ENCODE measurements around the gene FAM43A. TPM values are rescaled to one million over a fixed set of nuclear protein-coding genes. Genes with fewer than 3 reads are reported as not detected.

Gene FAM43A
- total and polyA plus RNA-seq, 10 of the 15 experiments (the other 5 are each of a cell fraction or from before 2014, with no cell fraction given), result 0.27 to 5.0 (median 1.1) TPM

DNA sequence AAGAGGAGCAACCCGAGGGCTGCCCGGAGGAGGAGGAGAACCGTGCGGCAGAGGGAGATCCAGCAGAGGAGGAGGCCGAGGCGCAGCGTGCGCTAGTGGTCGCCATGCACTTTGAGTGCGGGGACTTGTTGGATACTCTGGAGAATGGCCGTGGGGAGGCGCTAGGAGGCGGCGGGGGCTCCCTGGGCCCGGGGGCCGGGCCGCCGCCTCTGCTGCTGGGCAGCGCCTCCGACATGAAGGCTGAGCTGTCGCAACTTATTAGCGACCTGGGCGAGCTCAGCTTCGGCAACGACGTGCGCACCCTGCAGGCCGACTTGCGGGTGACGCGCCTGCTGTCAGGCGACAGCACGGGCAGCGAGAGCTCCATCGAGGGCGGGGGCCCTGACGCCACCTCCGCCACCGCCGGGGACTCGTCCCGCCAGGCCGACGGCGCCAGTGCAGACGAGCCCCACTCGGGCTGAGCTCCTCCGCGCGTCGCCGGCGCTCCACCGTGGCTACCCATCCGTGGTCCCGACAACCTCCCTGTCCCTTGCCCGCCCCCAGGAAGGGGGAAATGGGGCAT is 2.0 kb downstream of the FAM43A start:
- no peak for FAIRE-seq
- H2AFZ ChIP-seq (ENCODE audit: control insufficient read depth, low read depth, low read length), result peak overlapping the region; percentile 75
- intact Hi-C loops (cut with micrococcal nuclease; ENCODE audit: unreplicated experiment) (loop anchor here (5.0 kb wide), 1 partner anchor 180 kb away; no protein-coding TSS in a partner anchor), in situ Hi-C loops (cut with MboI) (loop anchor here (10.0 kb wide), 1 partner anchor 437 kb away; no protein-coding TSS in a partner anchor)
- H3K9ac ChIP-seq (ENCODE audit: control insufficient read depth, insufficient read depth, low read length), result peak overlapping the region; percentile 79
- H3K4me1 ChIP-seq (ENCODE audit: control insufficient read depth, insufficient read depth, low read length), result peaks cover 67% of the 10 kb centered on the region
- no peaks in the 10 kb centered on the region for H3K36me3 ChIP-seq (ENCODE audit: control insufficient read depth in 2 of 2, insufficient read depth in 2 of 2, low read length in 1 of 2)
- no peak for DNase-seq (ENCODE audit: low read depth, low spot score)
- no peaks in the 10 kb centered on the region; the same call in 1 of the 2 replicates for H3K79me2 ChIP-seq (ENCODE audit: control insufficient read depth, insufficient read depth, low read length)
- H4K20me1 ChIP-seq (ENCODE audit: control insufficient read depth, insufficient read depth), result no peaks in the 10 kb centered on the region
- H3K9me3 ChIP-seq (replicated peaks; ENCODE audit: control insufficient read depth, insufficient read depth, low read length), result no peaks in the 10 kb centered on the region
- 1% methylated on average over 56 of the region's 57 CpGs for WGBS (ENCODE audit: insufficient coverage, insufficient replicate concordance, low lambda C conversion rate, missing lambda C conversion rate)
- peak overlapping the region; percentile 72 for H3K27ac ChIP-seq (ENCODE audit: control insufficient read depth, insufficient read depth)
- TF ChIP-seq CREM (IDR thresholded peaks at IDR 0.05; ENCODE audit: low read depth) (peak; percentile 2; the same call in 1 of the 2 replicates), CREB1 (IDR thresholded peaks at IDR 0.05; ENCODE audit: low read depth) (peak; percentile 49; the same call in 1 of the 2 replicates), CEBPB (IDR thresholded peaks at IDR 0.05; ENCODE audit: borderline replicate concordance in 1 of 2, low read depth in 2 of 2, low read length in 2 of 2) (no peak), ZBED1 (IDR thresholded peaks at IDR 0.05; ENCODE audit: borderline replicate concordance) (peak; percentile 77; the same call in 1 of the 2 replicates), PAX5 (IDR thresholded peaks at IDR 0.05; ENCODE audit: borderline replicate concordance, low read depth, low read length) (0 out of 2 replicates have a peak, but pooled peaks have one; percentile 9), IKZF1 (conservative IDR thresholded peaks at IDR 0.05) (peak; percentile 61; the same call in 1 of the 2 replicates), BHLHE40 (IDR thresholded peaks at IDR 0.05; ENCODE audit: borderline replicate concordance in 1 of 2, low read depth in 2 of 2, low read length in 1 of 2) (peak; percentile 30 to 81; a peak in 3 of 4 replicates), NRF1 (conservative IDR thresholded peaks at IDR 0.05; ENCODE audit: low read depth, low read length) (no peak), BACH1 (IDR thresholded peaks at IDR 0.05; ENCODE audit: borderline replicate concordance) (peak; percentile 80), ETV6 (conservative IDR thresholded peaks at IDR 0.05 in 1 of 2, IDR thresholded peaks at IDR 0.05 in 1 of 2; ENCODE audit: borderline replicate concordance in 1 of 2, low read depth in 1 of 2) (peak in 1 of 2 experiments; percentile 12; a peak in 2 of 4 replicates), DPF2 (IDR thresholded peaks at IDR 0.05) (peak; percentile 39; the same call in 1 of the 2 replicates), POLR2A (IDR thresholded peaks at IDR 0.05; ENCODE audit: low read depth, low read length) (peak; percentile 87), EED (IDR thresholded peaks at IDR 0.05; ENCODE audit: low read depth) (no peak), RAD21 (IDR thresholded peaks at IDR 0.05; ENCODE audit: insufficient read depth, low read depth, low read length) (peak; percentile 32)
- TF ChIP-seq, protein P1, sequence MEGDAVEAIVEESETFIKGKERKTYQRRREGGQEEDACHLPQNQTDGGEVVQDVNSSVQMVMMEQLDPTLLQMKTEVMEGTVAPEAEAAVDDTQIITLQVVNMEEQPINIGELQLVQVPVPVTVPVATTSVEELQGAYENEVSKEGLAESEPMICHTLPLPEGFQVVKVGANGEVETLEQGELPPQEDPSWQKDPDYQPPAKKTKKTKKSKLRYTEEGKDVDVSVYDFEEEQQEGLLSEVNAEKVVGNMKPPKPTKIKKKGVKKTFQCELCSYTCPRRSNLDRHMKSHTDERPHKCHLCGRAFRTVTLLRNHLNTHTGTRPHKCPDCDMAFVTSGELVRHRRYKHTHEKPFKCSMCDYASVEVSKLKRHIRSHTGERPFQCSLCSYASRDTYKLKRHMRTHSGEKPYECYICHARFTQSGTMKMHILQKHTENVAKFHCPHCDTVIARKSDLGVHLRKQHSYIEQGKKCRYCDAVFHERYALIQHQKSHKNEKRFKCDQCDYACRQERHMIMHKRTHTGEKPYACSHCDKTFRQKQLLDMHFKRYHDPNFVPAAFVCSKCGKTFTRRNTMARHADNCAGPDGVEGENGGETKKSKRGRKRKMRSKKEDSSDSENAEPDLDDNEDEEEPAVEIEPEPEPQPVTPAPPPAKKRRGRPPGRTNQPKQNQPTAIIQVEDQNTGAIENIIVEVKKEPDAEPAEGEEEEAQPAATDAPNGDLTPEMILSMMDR (IDR thresholded peaks at IDR 0.05 in 2 of 3, conservative IDR thresholded peaks at IDR 0.05 in 1 of 3; ENCODE audit: control insufficient read depth in 2 of 3, extremely low read depth in 1 of 3, insufficient read depth in 1 of 3, low read depth in 3 of 3, low read length in 3 of 3), result peak; percentile 39 to 49 (median 44); a peak in 5 of 6 replicates
- TF ChIP-seq, protein P2, sequence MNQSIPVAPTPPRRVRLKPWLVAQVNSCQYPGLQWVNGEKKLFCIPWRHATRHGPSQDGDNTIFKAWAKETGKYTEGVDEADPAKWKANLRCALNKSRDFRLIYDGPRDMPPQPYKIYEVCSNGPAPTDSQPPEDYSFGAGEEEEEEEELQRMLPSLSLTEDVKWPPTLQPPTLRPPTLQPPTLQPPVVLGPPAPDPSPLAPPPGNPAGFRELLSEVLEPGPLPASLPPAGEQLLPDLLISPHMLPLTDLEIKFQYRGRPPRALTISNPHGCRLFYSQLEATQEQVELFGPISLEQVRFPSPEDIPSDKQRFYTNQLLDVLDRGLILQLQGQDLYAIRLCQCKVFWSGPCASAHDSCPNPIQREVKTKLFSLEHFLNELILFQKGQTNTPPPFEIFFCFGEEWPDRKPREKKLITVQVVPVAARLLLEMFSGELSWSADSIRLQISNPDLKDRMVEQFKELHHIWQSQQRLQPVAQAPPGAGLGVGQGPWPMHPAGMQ (IDR thresholded peaks at IDR 0.05; ENCODE audit: borderline replicate concordance), result no peak
- peak overlapping the region; percentile 73 for H3K4me3 ChIP-seq
- H3K4me2 ChIP-seq (ENCODE audit: control insufficient read depth, insufficient read depth), result peak overlapping the region; percentile 95
- ChIA-PET CTCF (interaction anchor here (1.0 to 4.8 kb wide), 5 partner anchors 12 to 583 kb away, joined by 3 to 29 read pairs (median 5); partner anchors contain the start of genes LSG1 and XXYLT1), SMC1A (ENCODE audit: uncharacterized antibody, unreplicated experiment) (interaction anchor here (0.8 to 1.5 kb wide), 3 partner anchors 12 to 462 kb away, joined by 3 to 4 read pairs (median 3); partner anchors contain the start of gene LSG1), RAD21 (ENCODE audit: unreplicated experiment) (interaction anchor here (1.0 to 2.5 kb wide), 5 partner anchors 12 to 584 kb away, joined by 3 to 9 read pairs (median 3); partner anchors contain the start of genes LSG1 and XXYLT1), POLR2A (interaction anchor here (1.0 kb wide), 2 partner anchors 11 to 575 kb away, joined by 3 to 4 read pairs; no protein-coding TSS in a partner anchor)
- H3K27me3 ChIP-seq (replicated peaks in 1 of 2; ENCODE audit: control insufficient read depth in 2 of 2, insufficient read depth in 2 of 2, low read length in 1 of 2), result peaks cover 0 to 5% of the 10 kb centered on the region in 2 experiments; a peak in 2 of 4 replicates
- no TSS peak for BruUV-seq (replicated peaks)
- ATAC-seq, result peak; percentile 72

Data from GM12878 (cell line).